CD4-positive, alpha-beta T cell (primary cell): Measurements from ENCODE around the gene TRIM49. TPM values are rescaled to one million over a fixed set of nuclear protein-coding genes. Genes with fewer than 3 reads are reported as not detected.

ENCODE experiments used
- total RNA-seq, 174 experiments: library from RNA in 2 of 174; stranded (reverse) in 2 of 174; gene quantifications; one replicate each; pipeline ENCODE4 v1.2.3 and lab custom pipeline; 2021 to 2026

TRIM49 gene
- total RNA-seq, 2 experiments from 2014 or later, result not detected

Other genes starting within 250 kb of the TRIM49 start
- gene TRIM77, start 98.3 kb downstream of the TRIM49 start, total RNA-seq, result not detected
- gene TRIM64B, start 69.9 kb upstream of the TRIM49 start, total RNA-seq, result not detected
- not detected for gene TRIM49D1, start 113.7 kb upstream of the TRIM49 start, total RNA-seq
- gene TRIM49D2, start 115.5 kb upstream of the TRIM49 start, total RNA-seq, result not detected
- not detected for gene TRIM64, start 157.5 kb upstream of the TRIM49 start, total RNA-seq
- gene TRIM49C, start 222.5 kb upstream of the TRIM49 start, total RNA-seq, result not detected